Choroid plexus epithelial cell (primary cell): Measurements from ENCODE around the gene ELAVL1.
"Not testable (repeated sequence)": the region's sequence is repeated elsewhere in the genome, so short reads cannot be mapped to it uniquely, and the experiment has no call there.

Experiments
- DNase-seq: peaks from one replicate; pipeline ENCODE4 v3.0.0-alpha.2; 2010; ENCODE audit warnings: low read depth
- H3K4me3 ChIP-seq: 2 replicates; pipeline ENCODE4 v1.5.1; 2011; ENCODE audit warnings: low read depth, mild to moderate bottlenecking, control low read depth, low read length, moderate library complexity
- TF ChIP-seq, protein P1 (sequence below): conservative IDR thresholded peaks from 2 replicates; pipeline ENCODE4 v1.5.1; 2011; ENCODE audit warnings: low read depth, mild to moderate bottlenecking, control low read depth, inconsistent platforms, low read length, moderate library complexity

ELAVL1 gene

DNA sequence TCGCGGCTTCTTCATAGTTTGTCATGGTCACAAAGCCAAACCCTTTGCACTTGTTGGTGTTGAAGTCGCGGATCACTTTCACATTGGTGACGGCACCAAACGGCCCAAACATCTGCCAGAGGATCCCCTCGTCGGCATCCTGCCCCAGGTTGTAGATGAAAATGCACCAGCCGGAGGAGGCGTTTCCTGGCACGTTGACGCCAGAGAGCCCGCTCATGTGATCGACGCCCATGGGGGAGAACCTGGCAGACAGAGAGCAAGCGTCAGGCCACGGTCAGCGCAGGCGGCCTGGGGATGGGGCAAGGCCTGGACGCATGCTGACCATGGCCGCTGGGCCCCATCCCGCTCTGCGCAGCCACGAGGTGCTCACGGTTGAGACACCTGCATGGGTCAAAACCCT, 41.9 kb downstream of the ELAVL1 start:
- H3K4me3 ChIP-seq = no peak overlapping the region

DNA sequence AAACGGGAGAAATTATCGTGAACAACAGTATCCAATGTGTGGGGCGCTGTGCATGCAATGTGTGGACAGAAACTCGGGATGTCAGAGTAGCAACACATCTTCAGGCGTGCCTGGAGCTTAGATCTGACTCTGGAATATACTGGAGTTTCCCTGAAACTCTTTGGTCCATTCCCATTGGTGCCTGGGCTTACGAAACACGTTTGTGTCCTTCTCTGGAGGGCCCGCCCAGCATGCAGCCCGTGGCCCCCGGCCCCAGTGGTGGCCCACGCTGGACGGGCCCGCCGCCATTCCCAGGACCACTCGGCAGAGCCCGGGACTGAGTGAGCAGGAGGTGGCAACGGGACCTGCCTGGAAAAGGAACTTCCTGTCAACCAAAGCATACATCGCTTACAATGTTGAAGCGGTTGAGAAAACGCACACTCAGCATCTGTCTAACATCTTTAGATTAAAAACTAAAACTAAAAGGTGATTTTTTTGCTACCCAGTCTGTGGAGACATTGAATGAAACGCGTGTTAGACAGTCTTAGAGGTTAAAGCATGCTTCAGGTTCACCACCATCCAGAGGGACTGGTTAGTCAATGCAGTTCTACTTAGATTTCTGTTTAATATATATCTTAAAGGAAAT, 42.7 kb downstream of the ELAVL1 start:
- H3K4me3 ChIP-seq = no peak overlapping the region
- TF ChIP-seq, protein P1, sequence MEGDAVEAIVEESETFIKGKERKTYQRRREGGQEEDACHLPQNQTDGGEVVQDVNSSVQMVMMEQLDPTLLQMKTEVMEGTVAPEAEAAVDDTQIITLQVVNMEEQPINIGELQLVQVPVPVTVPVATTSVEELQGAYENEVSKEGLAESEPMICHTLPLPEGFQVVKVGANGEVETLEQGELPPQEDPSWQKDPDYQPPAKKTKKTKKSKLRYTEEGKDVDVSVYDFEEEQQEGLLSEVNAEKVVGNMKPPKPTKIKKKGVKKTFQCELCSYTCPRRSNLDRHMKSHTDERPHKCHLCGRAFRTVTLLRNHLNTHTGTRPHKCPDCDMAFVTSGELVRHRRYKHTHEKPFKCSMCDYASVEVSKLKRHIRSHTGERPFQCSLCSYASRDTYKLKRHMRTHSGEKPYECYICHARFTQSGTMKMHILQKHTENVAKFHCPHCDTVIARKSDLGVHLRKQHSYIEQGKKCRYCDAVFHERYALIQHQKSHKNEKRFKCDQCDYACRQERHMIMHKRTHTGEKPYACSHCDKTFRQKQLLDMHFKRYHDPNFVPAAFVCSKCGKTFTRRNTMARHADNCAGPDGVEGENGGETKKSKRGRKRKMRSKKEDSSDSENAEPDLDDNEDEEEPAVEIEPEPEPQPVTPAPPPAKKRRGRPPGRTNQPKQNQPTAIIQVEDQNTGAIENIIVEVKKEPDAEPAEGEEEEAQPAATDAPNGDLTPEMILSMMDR = no peak
- DNase-seq = no peak

More for the DNA sequence above, 41.9 kb downstream of the ELAVL1 start:
- DNase-seq = no peak
- TF ChIP-seq, protein P1 = no peak

DNA sequence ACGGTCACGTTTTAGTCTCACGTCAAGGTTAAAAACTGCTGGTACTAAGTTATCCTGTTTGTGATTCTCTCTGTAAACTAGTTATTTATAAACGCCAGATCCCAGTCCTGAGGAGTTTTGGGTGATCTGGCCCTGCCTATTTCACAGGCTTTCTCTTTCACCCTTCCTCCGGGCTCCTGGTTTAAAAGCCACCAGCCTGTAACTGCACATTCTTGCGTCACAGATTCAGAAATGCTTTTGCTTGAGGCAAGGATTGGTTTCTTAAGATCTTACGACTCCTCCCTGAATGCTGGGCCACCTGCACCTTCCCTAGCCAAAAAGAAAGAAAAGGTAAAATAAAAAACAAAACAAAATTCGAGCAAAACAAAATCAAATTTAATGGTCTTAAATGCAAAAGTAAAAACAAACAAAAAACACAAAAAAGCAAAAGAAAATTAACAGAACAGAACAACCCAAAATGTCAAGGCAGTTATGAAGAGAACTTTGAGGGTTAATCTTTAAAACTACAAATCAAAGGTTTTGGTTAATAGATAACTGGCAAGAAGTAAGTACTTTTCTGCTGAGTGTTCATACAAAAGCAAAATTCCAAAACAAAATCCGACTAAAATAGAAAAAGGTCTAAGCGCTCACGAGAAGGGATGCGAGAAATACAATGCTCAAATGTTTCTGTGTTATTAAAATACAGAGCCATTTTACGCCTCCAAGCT, 43.4 kb downstream of the ELAVL1 start:
- H3K4me3 ChIP-seq = no peak overlapping the region
- TF ChIP-seq, protein P1 = no peak
- DNase-seq = no peak

DNA sequence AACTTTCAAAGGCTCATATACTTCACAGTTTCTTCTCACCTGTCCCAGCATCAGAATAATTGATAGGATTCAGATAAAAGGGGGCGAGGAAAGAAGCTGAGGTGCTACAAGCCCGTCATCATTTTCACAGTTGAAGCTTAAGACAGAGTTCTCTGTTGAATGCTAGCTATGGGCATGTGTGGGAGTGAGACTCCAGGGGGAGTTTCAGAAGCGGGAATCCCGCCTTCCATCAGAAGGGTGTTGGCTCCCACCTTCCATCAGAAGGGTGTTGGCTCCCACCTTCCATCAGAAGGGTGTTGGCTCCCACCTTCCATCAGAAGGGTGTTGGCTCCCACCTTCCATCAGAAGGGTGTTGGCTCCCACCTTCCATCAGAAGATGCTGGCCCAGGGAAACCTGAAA, 44.4 kb downstream of the ELAVL1 start:
- H3K4me3 ChIP-seq, DNase-seq: not testable (repeated sequence)

DNA sequence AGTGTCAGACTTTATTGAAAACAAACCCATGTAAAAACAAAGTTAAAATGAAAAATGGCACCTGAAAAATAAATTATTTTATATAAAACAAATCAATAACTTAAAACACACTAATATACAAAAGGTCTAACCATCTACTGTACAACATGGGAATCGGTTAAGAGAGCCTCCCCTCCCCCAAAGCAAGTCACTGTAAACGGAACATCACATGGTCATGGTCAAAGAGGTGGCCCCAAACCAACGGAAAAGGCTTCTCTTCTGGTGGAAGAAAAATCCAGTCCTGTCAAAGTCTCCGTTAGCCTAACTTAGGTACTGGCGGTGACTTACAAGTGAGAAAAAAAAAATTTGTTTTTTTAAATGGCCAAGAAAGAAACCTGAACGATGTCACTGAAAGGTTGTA, 46.2 kb downstream of the ELAVL1 start:
- DNase-seq = no peak
- TF ChIP-seq, protein P1 = no peak
- H3K4me3 ChIP-seq = no peak overlapping the region

DNA sequence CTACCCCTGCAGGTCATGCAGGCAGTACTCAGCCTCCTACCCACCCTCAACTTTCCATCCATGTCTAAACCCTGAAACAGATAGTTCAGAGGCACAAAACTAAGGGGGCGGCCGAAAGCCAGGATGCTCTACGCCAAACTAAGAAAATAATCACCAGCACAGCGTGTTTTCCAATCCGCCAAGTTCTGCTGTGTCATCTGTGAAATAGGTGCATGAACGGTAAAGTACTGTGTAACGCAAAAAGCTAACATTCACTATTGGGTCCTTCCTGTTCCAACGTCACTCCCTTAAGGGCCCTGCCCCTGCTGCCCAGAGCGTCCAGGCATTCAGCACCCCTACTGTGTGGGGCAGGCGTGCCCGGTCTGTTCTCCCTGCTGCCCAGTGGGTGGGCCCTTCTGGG, 49.7 kb downstream of the ELAVL1 start:
- DNase-seq = no peak
- TF ChIP-seq, protein P1 = no peak
- no peak overlapping the region for H3K4me3 ChIP-seq

DNA sequence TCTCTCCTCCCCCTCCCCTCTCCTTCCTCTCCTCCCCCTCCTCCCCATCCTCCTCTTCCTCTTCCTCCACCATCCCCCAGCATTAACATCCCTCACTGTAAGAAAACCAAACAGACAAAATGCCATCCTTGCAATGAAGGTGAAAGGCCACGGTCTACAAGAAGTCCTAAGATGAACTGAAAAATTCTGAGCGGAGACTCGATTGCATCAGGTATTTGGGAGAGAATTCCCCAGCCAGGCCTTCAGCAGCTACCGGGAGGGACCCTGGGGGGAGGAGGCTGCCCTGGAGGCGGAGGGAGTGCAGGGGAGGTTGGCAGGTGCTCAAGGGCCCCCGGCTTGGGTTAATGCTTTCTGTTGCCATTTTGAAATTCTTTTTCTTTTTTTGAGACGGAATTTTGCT, 51.9 kb downstream of the ELAVL1 start:
- TF ChIP-seq, protein P1 = no peak
- no peak overlapping the region for H3K4me3 ChIP-seq
- no peak for DNase-seq
